A549 treated with DMSO at 1 μM for 4 hours (cell line): ENCODE data around the gene CCDC85C. TPM values are rescaled to one million over a fixed set of nuclear protein-coding genes. Genes with fewer than 3 reads are reported as not detected.

Experiments used
- total RNA-seq: library from RNA; stranded (reverse); fragments of 200-300 nt; extraction: Qiagen RNA extraction; gene quantifications from 5 replicates; pipeline ENCODE4 v1.2.3, GENCODE V29; 2022; ENCODE audit warnings: low read depth

CCDC85C gene
- total RNA-seq: 42.5 to 46.5 TPM (median 44.2 TPM) in 5 replicates

GRCh38 chr14:99603471-99604277 lies at the start of gene CCDC85C:
Gene CCDC85C, minus strand, starts transcription at chr14:99604207. Its CDS starts 248 bp downstream, at chr14:99603959.

GRCh38 chr14:99644723-99645544 lies 40.9 kb upstream of the CCDC85C start, which contains the start of gene HHIPL1:
Gene HHIPL1, plus strand, starts transcription at chr14:99645129. Its CDS starts 79 bp downstream, at chr14:99645208.

GRCh38 chr14:99480917-99481744 lies 122.9 kb downstream of the CCDC85C start, which contains the start of gene CCNK:
Gene CCNK, plus strand, starts transcription at chr14:99481409. Its CDS starts 11,269 bp downstream, at chr14:99492678.

GRCh38 chr14:99479906-99480869 lies 123.8 kb downstream of the CCDC85C start, which contains the start of gene SETD3:
Gene SETD3, minus strand, starts transcription at chr14:99480859. Its CDS starts 15,054 bp downstream, at chr14:99465805.

Other genes with a start within 250 kb of the CCDC85C start
- gene SETD3, start 123.3 kb downstream of the CCDC85C start, total RNA-seq: 45.0 to 54.1 TPM (median 51.4 TPM) in 5 replicates
- 46.5 to 56.5 TPM (median 52.5 TPM) in 5 replicates for gene CCNK, start 122.8 kb downstream of the CCDC85C start, total RNA-seq
- gene HHIPL1, start 40.9 kb upstream of the CCDC85C start, total RNA-seq: 0.11 to 0.28 TPM (median 0.17 TPM) in 5 replicates
- gene CYP46A1, start 80.1 kb upstream of the CCDC85C start, total RNA-seq: 0.10 to 0.38 TPM (median 0.15 TPM) in 5 replicates
- 39.1 to 50.1 TPM (median 43.4 TPM) in 5 replicates for gene EML1, start 189.2 kb upstream of the CCDC85C start, total RNA-seq